Fibroblast of mammary gland (primary cell): ENCODE measurements around the gene EPS8L2.
A peak's percentile ranks its signal among the peaks of the same experiment; 100 is the strongest.

ENCODE experiments used
- DNase-seq: peaks from one replicate; pipeline ENCODE4 v3.0.0-alpha.2; 2010; ENCODE audit warnings: low read depth
- H3K4me3 ChIP-seq: 2 replicates; pipeline ENCODE4 v1.5.1; 2011; ENCODE audit warnings: low read depth, mild to moderate bottlenecking, low read length, moderate library complexity; ENCODE audit not compliant: control insufficient read depth
- CTCF ChIP-seq: conservative IDR thresholded peaks from 2 replicates; pipeline ENCODE4 v1.5.1; 2011; ENCODE audit warnings: low read depth, low read length, inconsistent platforms; ENCODE audit not compliant: control insufficient read depth, insufficient read depth

Gene EPS8L2

GRCh38 chr11:705646-706438 is at the start of gene EPS8L2:
EPS8L2 (plus strand) TSS chr11:706231; CDS start chr11:709408, 3,177 bp downstream.
- TF ChIP-seq CTCF: no peak
- no peak for DNase-seq
- peak within 1 kb of the TSS; percentile 63 for H3K4me3 ChIP-seq

GRCh38 chr11:656426-656825 is 49.6 kb upstream of the EPS8L2 start:
- no peak for TF ChIP-seq CTCF
- no peak overlapping the region for H3K4me3 ChIP-seq
- no peak for DNase-seq

GRCh38 chr11:656866-657265 is 49.2 kb upstream of the EPS8L2 start:
- no peak overlapping the region for H3K4me3 ChIP-seq
- no peak for DNase-seq
- no peak for TF ChIP-seq CTCF

GRCh38 chr11:657691-658126 is 48.3 kb upstream of the EPS8L2 start:
- no peak for TF ChIP-seq CTCF
- DNase-seq: no peak
- no peak overlapping the region for H3K4me3 ChIP-seq

- no peak for DNase-seq
- no peak for TF ChIP-seq CTCF
- no peak overlapping the region for H3K4me3 ChIP-seq
Observed at GRCh38 chr11:659532-660085, 46.4 kb upstream of the EPS8L2 start.

- no peak overlapping the region for H3K4me3 ChIP-seq
- no peak for DNase-seq
- no peak for TF ChIP-seq CTCF
Observed at GRCh38 chr11:660281-660680, 45.8 kb upstream of the EPS8L2 start.
